ENCODE measurements around the gene AZU1.

GRCh38 chr19:795073-795611, 32.5 kb upstream of the AZU1 start:
- TF ChIP-seq EZH2 (IDR thresholded peaks at IDR 0.05) (no peak), POLR2AphosphoS5 (IDR thresholded peaks at IDR 0.05; ENCODE audit: borderline replicate concordance, low read depth, low read length) (no peak)

All from SK-N-MC (cell line).